ENCODE results near the gene STK32A. TPM values are rescaled to one million over a fixed set of nuclear protein-coding genes. Genes with fewer than 3 reads are reported as not detected.
"Not testable (repeated sequence)": the region's sequence is repeated elsewhere in the genome, so short reads cannot be mapped to it uniquely, and the experiment has no call there.

The STK32A gene
- total and polyA plus RNA-seq, 3 experiments from 2014 or later: not detected

DNA sequence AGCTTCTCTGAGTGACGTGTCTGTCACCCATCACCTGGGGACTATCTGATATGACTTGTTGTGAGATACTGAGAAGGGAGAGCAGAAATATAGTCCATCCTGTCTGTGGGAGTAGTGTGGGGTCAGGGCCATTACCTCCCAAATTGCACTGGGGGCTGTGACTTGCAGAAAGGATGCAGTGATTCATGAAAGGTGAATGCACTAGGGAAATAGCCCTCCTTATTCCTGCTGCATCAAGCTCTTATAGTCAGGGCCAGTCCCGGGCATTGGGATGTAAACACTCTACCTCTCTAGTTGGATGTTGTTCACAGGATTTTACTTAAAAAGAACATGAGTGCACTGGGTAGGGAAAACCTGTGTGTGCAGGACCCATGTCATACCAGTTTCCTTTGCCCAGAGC is 124.8 kb downstream of the STK32A start:
- Mint-ChIP-seq H3K4me1 (no peaks in the 10 kb centered on the region), H3K27ac (no peak overlapping the region), H3K36me3 (no peaks in the 10 kb centered on the region), H3K4me3 (no peak overlapping the region), H3K9me3 (no peaks in the 10 kb centered on the region), H3K27me3 (peaks cover 0 to 4% of the 10 kb centered on the region in 2 donors)
- Histone ChIP-seq H3K27me3 (ENCODE audit: insufficient read depth, low read length, poor library complexity, severe bottlenecking) (no peaks in the 10 kb centered on the region), H3K9me3 (ENCODE audit: low read length) (no peaks in the 10 kb centered on the region), H3K36me3 (ENCODE audit: insufficient read depth, low read length) (no peaks in the 10 kb centered on the region), H3K27ac (ENCODE audit: low read depth, low read length) (no peak overlapping the region), H3K4me3 (ENCODE audit: low read length) (no peak overlapping the region), H3K4me1 (ENCODE audit: insufficient read depth, low read length) (no peaks in the 10 kb centered on the region)
- DNase-seq: no peak
- ChIA-PET CTCF (no interaction called here), POLR2A (no interaction called here)

- Mint-ChIP-seq H3K27me3 (peaks cover 0 to 4% of the 10 kb centered on the region in 2 donors), H3K36me3 (no peaks in the 10 kb centered on the region), H3K9me3 (peaks cover 0 to 2% (median 0%) of the 10 kb centered on the region in 5 donors), H3K4me3 (no peak overlapping the region), H3K27ac (peak overlapping the region in 1 of 8 donors; percentile 7), H3K4me1 (no peaks in the 10 kb centered on the region)
- POLR2A ChIA-PET: no interaction called here
- Histone ChIP-seq H3K4me3 (ENCODE audit: low read length) (no peak overlapping the region), H3K4me1 (ENCODE audit: insufficient read depth, low read length) (no peaks in the 10 kb centered on the region), H3K36me3 (ENCODE audit: insufficient read depth, low read length) (no peaks in the 10 kb centered on the region), H3K27me3 (ENCODE audit: insufficient read depth, low read length, poor library complexity, severe bottlenecking) (no peaks in the 10 kb centered on the region), H3K27ac (ENCODE audit: low read depth, low read length) (no peak overlapping the region), H3K9me3 (ENCODE audit: low read length) (no peaks in the 10 kb centered on the region)
- DNase-seq: no peak
- CTCF ChIA-PET: no interaction called here
Observed at GRCh38 chr5:147360816-147361215, 126.0 kb downstream of the STK32A start.

GRCh38 chr5:147361441-147362175 is 126.8 kb downstream of the STK32A start:
- Histone ChIP-seq H3K27me3 (ENCODE audit: insufficient read depth, low read length, poor library complexity, severe bottlenecking) (no peaks in the 10 kb centered on the region), H3K4me1 (ENCODE audit: insufficient read depth, low read length) (no peaks in the 10 kb centered on the region), H3K36me3 (ENCODE audit: insufficient read depth, low read length) (no peaks in the 10 kb centered on the region), H3K9me3 (ENCODE audit: low read length) (no peaks in the 10 kb centered on the region), H3K4me3 (ENCODE audit: low read length) (no peak overlapping the region), H3K27ac (ENCODE audit: low read depth, low read length) (no peak overlapping the region)
- Mint-ChIP-seq H3K36me3 (no peaks in the 10 kb centered on the region), H3K27ac (no peak overlapping the region), H3K27me3 (peaks cover 0 to 4% of the 10 kb centered on the region in 2 donors), H3K4me1 (peaks cover 0 to 3% (median 0%) of the 10 kb centered on the region in 3 donors), H3K4me3 (no peak overlapping the region), H3K9me3 (peaks cover 0 to 2% (median 0%) of the 10 kb centered on the region in 5 donors)
- CTCF ChIA-PET: no interaction called here
- DNase-seq: no peak
- POLR2A ChIA-PET: no interaction called here

DNA sequence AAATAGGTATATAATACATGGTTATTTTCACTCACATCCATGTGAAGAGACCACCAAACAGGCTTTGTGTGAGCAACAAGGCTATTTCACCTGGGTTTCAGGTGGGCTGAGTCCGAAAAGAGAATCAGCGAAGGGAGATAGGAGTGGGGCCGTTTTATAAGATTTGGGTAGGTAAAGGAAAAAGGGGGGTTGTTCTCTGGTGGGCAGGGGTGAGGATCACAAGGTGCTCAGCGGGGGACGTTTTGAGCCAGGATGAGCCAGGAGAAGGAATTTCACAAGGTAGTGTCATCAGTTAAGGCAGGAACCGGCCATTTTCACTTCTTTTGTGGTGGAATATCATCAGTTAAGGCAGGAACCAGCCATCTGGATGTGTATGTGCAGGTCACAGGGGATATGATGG is 132.6 kb downstream of the STK32A start:
- H3K36me3 Mint-ChIP-seq; CTCF ChIA-PET; DNase-seq; H3K27me3 Mint-ChIP-seq; H3K4me3 ChIP-seq (ENCODE audit: low read length); H3K4me3 Mint-ChIP-seq; H3K9me3 Mint-ChIP-seq; H3K9me3 ChIP-seq (ENCODE audit: low read length); H3K4me1 Mint-ChIP-seq; POLR2A ChIA-PET; H3K27ac Mint-ChIP-seq; H3K36me3 ChIP-seq (ENCODE audit: insufficient read depth, low read length); H3K27ac ChIP-seq (ENCODE audit: low read depth, low read length); H3K4me1 ChIP-seq (ENCODE audit: insufficient read depth, low read length); H3K27me3 ChIP-seq (ENCODE audit: insufficient read depth, low read length, poor library complexity, severe bottlenecking): not testable (repeated sequence)

DNA sequence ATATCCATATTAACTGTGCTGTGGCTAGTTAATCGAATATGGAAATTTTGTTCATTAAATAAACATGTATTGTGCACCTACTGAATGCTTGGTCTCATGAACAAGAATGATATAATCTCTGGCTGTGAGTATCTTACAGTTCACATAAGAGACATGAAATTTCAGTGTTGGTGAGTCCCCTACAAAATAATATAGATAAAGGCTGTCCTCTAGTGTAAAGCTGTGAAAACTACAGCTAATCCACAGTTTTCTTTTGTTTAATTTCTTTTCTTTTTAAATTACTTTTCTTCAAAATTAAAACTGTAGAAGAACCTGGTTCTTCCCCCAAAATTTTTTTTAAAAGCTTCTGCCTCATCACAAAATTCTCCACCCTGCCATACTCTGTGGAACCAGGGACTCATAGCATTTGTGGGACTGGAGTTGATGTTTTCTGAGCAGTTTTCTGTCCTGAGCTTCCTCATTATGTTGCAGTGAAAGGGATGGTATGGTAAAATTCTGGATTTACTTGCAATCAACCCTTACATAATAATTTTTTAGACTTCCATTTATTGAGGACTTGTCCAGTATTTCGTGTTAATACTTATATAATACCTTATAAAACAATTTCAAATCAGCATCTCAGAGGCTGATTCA is 135.0 kb downstream of the STK32A start:
- H3K4me3 ChIP-seq (ENCODE audit: low read length): no peak overlapping the region
- no peaks in the 10 kb centered on the region for H3K27me3 ChIP-seq (ENCODE audit: insufficient read depth, low read length, poor library complexity, severe bottlenecking)
- Mint-ChIP-seq H3K27ac (no peak overlapping the region), H3K9me3 (peaks cover 0 to 2% (median 0%) of the 10 kb centered on the region in 5 donors), H3K4me3 (no peak overlapping the region), H3K36me3 (no peaks in the 10 kb centered on the region), H3K4me1 (peaks cover 0 to 3% (median 0%) of the 10 kb centered on the region in 3 donors), H3K27me3 (peaks cover 1 to 4% of the 10 kb centered on the region in 2 donors)
- H3K27ac ChIP-seq (ENCODE audit: low read depth, low read length): no peak overlapping the region
- H3K9me3 ChIP-seq (ENCODE audit: low read length): no peaks in the 10 kb centered on the region
- POLR2A ChIA-PET: no interaction called here
- CTCF ChIA-PET: no interaction called here
- H3K36me3 ChIP-seq (ENCODE audit: insufficient read depth, low read length): no peaks in the 10 kb centered on the region
- DNase-seq: no peak
- H3K4me1 ChIP-seq (ENCODE audit: insufficient read depth, low read length): no peaks in the 10 kb centered on the region

DNA sequence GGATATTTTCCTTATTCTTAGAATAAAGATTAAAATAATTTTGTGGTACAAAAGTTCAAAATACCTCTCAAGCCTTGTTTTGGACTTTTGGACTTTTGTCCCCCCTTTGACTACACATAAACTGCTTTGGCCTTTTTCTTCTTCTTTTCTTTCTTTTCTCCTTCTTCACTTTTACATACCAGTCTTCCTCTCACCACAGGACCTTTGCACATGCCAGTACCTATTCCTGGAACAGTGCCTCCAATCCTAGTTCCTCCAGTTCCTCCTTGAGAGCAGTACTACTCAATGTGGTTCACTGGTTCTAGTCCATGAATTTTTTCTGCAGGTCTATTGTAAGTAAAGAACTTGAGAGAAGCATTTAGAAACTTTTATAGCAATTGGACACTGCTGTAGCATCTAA is 136.5 kb downstream of the STK32A start:
- Mint-ChIP-seq H3K4me1 (peaks cover 0 to 3% (median 0%) of the 10 kb centered on the region in 3 donors), H3K4me3 (no peak overlapping the region), H3K36me3 (no peaks in the 10 kb centered on the region), H3K27me3 (peaks cover 3 to 4% of the 10 kb centered on the region in 2 donors), H3K9me3 (no peaks in the 10 kb centered on the region), H3K27ac (no peak overlapping the region)
- no peaks in the 10 kb centered on the region for H3K27me3 ChIP-seq (ENCODE audit: insufficient read depth, low read length, poor library complexity, severe bottlenecking)
- ChIA-PET CTCF (no interaction called here), POLR2A (no interaction called here)
- no peak for DNase-seq
- no peaks in the 10 kb centered on the region for H3K9me3 ChIP-seq (ENCODE audit: low read length)
- no peak overlapping the region for H3K4me3 ChIP-seq (ENCODE audit: low read length)
- H3K4me1 ChIP-seq (ENCODE audit: insufficient read depth, low read length): no peaks in the 10 kb centered on the region
- H3K36me3 ChIP-seq (ENCODE audit: insufficient read depth, low read length): no peaks in the 10 kb centered on the region
- no peak overlapping the region for H3K27ac ChIP-seq (ENCODE audit: low read depth, low read length)

- H3K36me3 Mint-ChIP-seq: no peaks in the 10 kb centered on the region
- no peaks in the 10 kb centered on the region for H3K9me3 Mint-ChIP-seq
- H3K4me1 Mint-ChIP-seq: no peaks in the 10 kb centered on the region
- CTCF ChIA-PET: no interaction called here
- Histone ChIP-seq H3K27me3 (ENCODE audit: insufficient read depth, low read length, poor library complexity, severe bottlenecking) (no peaks in the 10 kb centered on the region), H3K4me1 (ENCODE audit: insufficient read depth, low read length) (no peaks in the 10 kb centered on the region), H3K4me3 (ENCODE audit: low read length) (no peak overlapping the region), H3K9me3 (ENCODE audit: low read length) (no peaks in the 10 kb centered on the region), H3K27ac (ENCODE audit: low read depth, low read length) (no peak overlapping the region), H3K36me3 (ENCODE audit: insufficient read depth, low read length) (no peaks in the 10 kb centered on the region)
- no peak overlapping the region for H3K4me3 Mint-ChIP-seq
- POLR2A ChIA-PET: no interaction called here
- H3K27ac Mint-ChIP-seq: no peak overlapping the region
- peaks cover 3 to 6% of the 10 kb centered on the region in 2 donors for H3K27me3 Mint-ChIP-seq
- no peak for DNase-seq
Observed at GRCh38 chr5:147372191-147372590, 137.4 kb downstream of the STK32A start.

GRCh38 chr5:147373328-147373727 is 138.5 kb downstream of the STK32A start:
- no peaks in the 10 kb centered on the region for H3K36me3 Mint-ChIP-seq
- no peaks in the 10 kb centered on the region for H3K36me3 ChIP-seq (ENCODE audit: insufficient read depth, low read length)
- ChIA-PET POLR2A (no interaction called here), CTCF (no interaction called here)
- no peaks in the 10 kb centered on the region for H3K4me1 ChIP-seq (ENCODE audit: insufficient read depth, low read length)
- H3K4me1 Mint-ChIP-seq: no peaks in the 10 kb centered on the region
- H3K4me3 ChIP-seq (ENCODE audit: low read length): no peak overlapping the region
- no peak overlapping the region for H3K27ac ChIP-seq (ENCODE audit: low read depth, low read length)
- no peak for DNase-seq
- no peaks in the 10 kb centered on the region for H3K27me3 ChIP-seq (ENCODE audit: insufficient read depth, low read length, poor library complexity, severe bottlenecking)
- no peaks in the 10 kb centered on the region for H3K9me3 ChIP-seq (ENCODE audit: low read length)
- no peak overlapping the region for H3K27ac Mint-ChIP-seq
- H3K27me3 Mint-ChIP-seq: peaks cover 3 to 5% of the 10 kb centered on the region in 2 donors
- H3K4me3 Mint-ChIP-seq: no peak overlapping the region
- H3K9me3 Mint-ChIP-seq: peaks cover 0 to 4% (median 2%) of the 10 kb centered on the region in 5 donors

Measured in CD8-positive, alpha-beta memory T cell (primary cell).